ENCODE results near the gene PDE11A.

- no peak for TF ChIP-seq NRF1 (IDR thresholded peaks at IDR 0.05; ENCODE audit: low read depth, low read length)
- TF ChIP-seq CTCF (IDR thresholded peaks at IDR 0.05; ENCODE audit: control extremely low read depth in 1 of 3, insufficient read depth in 1 of 3, low read depth in 1 of 3, low read length in 3 of 3), result no peak
- no peak for TF ChIP-seq RXRA (IDR thresholded peaks at IDR 0.05; ENCODE audit: insufficient read depth, low read depth, low read length)
- no peak for TF ChIP-seq EP300 (IDR thresholded peaks at IDR 0.05; ENCODE audit: borderline replicate concordance in 1 of 2, low read depth in 2 of 2, low read length in 2 of 2)
- TF ChIP-seq POLR2AphosphoS5 (IDR thresholded peaks at IDR 0.05; ENCODE audit: low read depth, low read length), result no peak
- no peak for TF ChIP-seq PHF8 (conservative IDR thresholded peaks at IDR 0.05; ENCODE audit: low read depth, low read length)
- TF ChIP-seq ASH2L (IDR thresholded peaks at IDR 0.05; ENCODE audit: low read length), result no peak
- TF ChIP-seq RAD21 (IDR thresholded peaks at IDR 0.05 in 1 of 2, conservative IDR thresholded peaks at IDR 0.05 in 1 of 2; ENCODE audit: low read depth in 2 of 2, low read length in 2 of 2), result no peak
Measured at GRCh38 chr2:177796654-177797415, 275.7 kb downstream of the PDE11A start.

Data from H1 (cell line).